HCT116 (cell line): ENCODE results near the gene EVC2.

Experiments used
- CTCF ChIP-seq, 3 experiments: fragments of 200-600 bp in 1 of 3; sonication (generic) in 1 of 3; IDR thresholded peaks in 2 of 3; conservative IDR thresholded peaks in 1 of 3; 2 replicates each; pipeline ENCODE4 v1.5.1; 2012 to 2017; ENCODE audit warnings: low read depth in 2 of 3, low read length in 2 of 3, antibody characterized with exemption in 1 of 3, borderline replicate concordance in 1 of 3, control low read depth in 1 of 3, mild to moderate bottlenecking in 1 of 3, mixed read lengths in 1 of 3, mixed run types in 1 of 3, moderate library complexity in 1 of 3; ENCODE audit not compliant: insufficient read depth in 1 of 3
- POLR2AphosphoS5 ChIP-seq: IDR thresholded peaks from 2 replicates; pipeline ENCODE4 v1.6.1; 2011; ENCODE audit warnings: mild to moderate bottlenecking, low read depth, low read length, moderate library complexity
- SIN3A ChIP-seq: IDR thresholded peaks from 2 replicates; pipeline ENCODE4 v1.6.1; 2012; ENCODE audit warnings: low read depth

GRCh38 chr4:5746829-5747737 is 38.7 kb upstream of the EVC2 start:
- no peak for TF ChIP-seq SIN3A
- TF ChIP-seq CTCF (IDR thresholded peaks at IDR 0.05 in 2 of 3, conservative IDR thresholded peaks at IDR 0.05 in 1 of 3; ENCODE audit: borderline replicate concordance in 1 of 3, insufficient read depth in 1 of 3, low read depth in 2 of 3, low read length in 2 of 3): no peak
- no peak for TF ChIP-seq POLR2AphosphoS5
